K562 (cell line): Measurements from ENCODE around the gene RTN4. TPM values are rescaled to one million over a fixed set of nuclear protein-coding genes. Genes with fewer than 3 reads are reported as not detected.

Source experiments
- ATAC-seq: fragments of 200-7000 bp; cut with Tn5 transposase; 3 replicates; pipeline ENCODE4 v1.9.1; 2020; ENCODE audit warnings: moderate library complexity
- BruUV-seq: library from RNA; stranded (reverse); fragments of 400-500 nt; replicated peaks from 2 replicates; lab custom pipeline; 2021; lab: Mats Ljungman, UMichigan
- CTCF ChIA-PET: fragments of 300-600 bp; formaldehyde crosslinking; extraction: SDS; loops from one replicate; lab custom pipeline; 2021; ENCODE audit warnings: low intra/inter-chr PET ratio; lab: Yijun Ruan, JAX
- POLR2A ChIA-PET: fragments of 300-600, 350-650 bp; sonication (Branson Sonifier 250); formaldehyde crosslinking; extraction: SDS; loops from one replicate; lab custom pipeline; 2021; ENCODE audit warnings: antibody characterized with exemption, inconsistent platforms; lab: Yijun Ruan, JAX
- DNase-seq, 4 experiments: peaks; one replicate each; pipeline versions ENCODE4 v3.0.0 to v3.0.0-alpha.2; 2011 to 2018; ENCODE audit warnings: low spot score in 3 of 4, mixed read lengths in 3 of 4; ENCODE audit errors: extremely low read depth in 1 of 4
- FAIRE-seq: peaks from 2 replicates; lab custom pipeline; 2011; peaks lifted over from hg19 to GRCh38; lab: Jason Lieb, UNC
- H2AFZ ChIP-seq: 2 replicates; pipeline ENCODE4 v1.6.0; 2011; ENCODE audit warnings: low read depth, low read length, control low read depth, inconsistent platforms
- H3K27ac ChIP-seq: fragments of 200-600 bp; 3 replicates; pipeline ENCODE4 v1.8.0; 2011; ENCODE audit warnings: low read depth, mild to moderate bottlenecking, control low read depth, inconsistent platforms, low read length, moderate library complexity, mixed read lengths; ENCODE audit errors: extremely low read depth
- H3K27me3 ChIP-seq, 2 experiments: fragments of 300-600 bp in 1 of 2; 2 replicates in 1 of 2; 3 replicates in 1 of 2; pipeline versions ENCODE4 v1.6.0 to v1.8.0; 2011; ENCODE audit warnings: inconsistent platforms in 2 of 2, low read length in 2 of 2, mild to moderate bottlenecking in 1 of 2, mixed read lengths in 1 of 2, moderate library complexity in 1 of 2; ENCODE audit not compliant: control insufficient read depth in 2 of 2, insufficient read depth in 2 of 2
- H3K36me3 ChIP-seq: fragments of 300-600 bp; 3 replicates; pipeline ENCODE4 v1.8.0; 2011; ENCODE audit warnings: mild to moderate bottlenecking, low read length, inconsistent platforms; ENCODE audit not compliant: control insufficient read depth, insufficient read depth
- H3K4me1 ChIP-seq, 2 experiments: fragments of 200-600 bp in 1 of 2; replicated peaks in 1 of 2; 2 replicates in 1 of 2; 3 replicates in 1 of 2; pipeline versions ENCODE4 v1.5.1 to v1.8.0; 2011; ENCODE audit warnings: inconsistent platforms in 2 of 2, low read length in 2 of 2, mild to moderate bottlenecking in 1 of 2, mixed read lengths in 1 of 2, moderate library complexity in 1 of 2; ENCODE audit not compliant: control insufficient read depth in 2 of 2, insufficient read depth in 2 of 2
- H3K4me2 ChIP-seq: 2 replicates; pipeline ENCODE4 v1.6.1; 2011; ENCODE audit warnings: low read length, control low read depth, inconsistent platforms, mixed read lengths; ENCODE audit not compliant: insufficient read depth
- H3K4me3 ChIP-seq: fragments of 200-600 bp; sonication (generic), shearing (Covaris generic); 2 replicates; pipeline ENCODE4 v1.5.1; 2016; ENCODE audit warnings: control low read depth, inconsistent platforms
- H3K79me2 ChIP-seq: fragments of 200-600 bp; 3 replicates; pipeline ENCODE4 v1.8.0; 2011; ENCODE audit warnings: low read length, inconsistent platforms; ENCODE audit not compliant: control insufficient read depth, insufficient read depth
- H3K9ac ChIP-seq, 2 experiments: 2 replicates each; pipeline versions ENCODE4 v1.6.0 to v1.6.1; 2011; ENCODE audit warnings: low read depth in 2 of 2, low read length in 2 of 2, control low read depth in 1 of 2, inconsistent platforms in 1 of 2, mild to moderate bottlenecking in 1 of 2, mixed read lengths in 1 of 2; ENCODE audit not compliant: insufficient read depth in 1 of 2
- H3K9me1 ChIP-seq: one replicate; pipeline ENCODE4 v1.6.0; 2011; ENCODE audit warnings: inconsistent platforms, mild to moderate bottlenecking, low read length, moderate library complexity; ENCODE audit not compliant: control insufficient read depth, insufficient read depth
- H3K9me3 ChIP-seq: replicated peaks from 2 replicates; pipeline ENCODE4 v1.5.1; 2011; ENCODE audit warnings: low read depth, low read length, inconsistent platforms; ENCODE audit not compliant: control insufficient read depth, insufficient read depth
- H4K20me1 ChIP-seq: replicated peaks from 2 replicates; pipeline ENCODE4 v1.6.1; 2011; ENCODE audit warnings: low read length, inconsistent platforms, mixed read lengths; ENCODE audit not compliant: control insufficient read depth, insufficient read depth
- BACH1 ChIP-seq: fragments of 200-800 bp; sonication (Bioruptor generic); IDR thresholded peaks from 2 replicates; pipeline ENCODE4 v1.6.1; 2016; ENCODE audit warnings: missing genetic modification characterization, missing compliant biosample characterization
- C11orf30 ChIP-seq: fragments of 450-650 bp; IDR thresholded peaks from 2 replicates; pipeline ENCODE4 v1.6.1; 2016; ENCODE audit warnings: low read depth, mild to moderate bottlenecking
- EP300 ChIP-seq: IDR thresholded peaks from 2 replicates; pipeline ENCODE4 v1.6.1; 2012; ENCODE audit warnings: low read length, improper control_type of control experiment
- MAFF ChIP-seq: IDR thresholded peaks from 2 replicates; pipeline ENCODE4 v1.6.1; 2012; ENCODE audit warnings: low read length, improper control_type of control experiment
- MAFK ChIP-seq: IDR thresholded peaks from 2 replicates; pipeline ENCODE4 v1.6.1; 2011; ENCODE audit warnings: low read length, improper control_type of control experiment
- MEF2D ChIP-seq: conservative IDR thresholded peaks from 2 replicates; pipeline ENCODE4 v1.6.1; 2016; ENCODE audit warnings: low read depth, missing genetic modification characterization, missing compliant biosample characterization
- NUFIP1 ChIP-seq: fragments of 450-650 bp; IDR thresholded peaks from 2 replicates; pipeline ENCODE4 v1.6.1; 2018; ENCODE audit not compliant: partially characterized antibody
- RFX1 ChIP-seq: fragments of 450-650 bp; IDR thresholded peaks from 2 replicates; pipeline ENCODE4 v1.6.1; 2016; ENCODE audit warnings: mild to moderate bottlenecking, moderate library complexity
- SMARCA4 ChIP-seq: fragments of 450-650 bp; IDR thresholded peaks from 2 replicates; pipeline ENCODE4 v1.6.1; 2016
- SP1 ChIP-seq: sonication (generic); formaldehyde crosslinking; IDR thresholded peaks from 2 replicates; pipeline ENCODE4 v1.8.1; 2022; ENCODE audit warnings: mild to moderate bottlenecking, missing genetic modification reagents
- TAF9B ChIP-seq: fragments of 450-650 bp; IDR thresholded peaks from 2 replicates; pipeline ENCODE4 v1.6.1; 2018; ENCODE audit warnings: mild to moderate bottlenecking; ENCODE audit not compliant: partially characterized antibody
- TSHZ1 ChIP-seq: fragments of 250-450 bp; sonication (Bioruptor Pico); IDR thresholded peaks from 2 replicates; pipeline ENCODE4 v1.4.0; 2020; ENCODE audit warnings: mild to moderate bottlenecking, moderate library complexity
- VEZF1 ChIP-seq: fragments of 200-800 bp; sonication (Bioruptor generic); IDR thresholded peaks from 2 replicates; pipeline ENCODE4 v1.6.1; 2017; ENCODE audit warnings: missing genetic modification characterization, missing compliant biosample characterization
- ZNF175 ChIP-seq: fragments of 200-800 bp; sonication (Bioruptor generic); IDR thresholded peaks from 2 replicates; pipeline ENCODE4 v1.6.1; 2016; ENCODE audit warnings: low read depth, mild to moderate bottlenecking, missing genetic modification characterization, missing compliant biosample characterization
- ZNF23 ChIP-seq: fragments of 250-450 bp; sonication (Bioruptor Pico); IDR thresholded peaks from 2 replicates; pipeline ENCODE4 v1.4.0; 2020; ENCODE audit warnings: mild to moderate bottlenecking
- ZNF316 ChIP-seq: fragments of 450-650 bp; IDR thresholded peaks from 2 replicates; pipeline ENCODE4 v1.6.1; 2016
- ZNF384 ChIP-seq: IDR thresholded peaks from 2 replicates; pipeline ENCODE4 v1.6.1; 2012; ENCODE audit warnings: low read depth, low read length, improper control_type of control experiment
- WGBS: fragments of 100-300 bp; shearing (Covaris generic); methylation state at CpG from one replicate; pipeline ENCODE4 v1.1.6; 2016; ENCODE audit warnings: low coverage, mixed read lengths; ENCODE audit not compliant: insufficient coverage; ENCODE audit errors: missing lambda C conversion rate; 5-methylcytosine and 5-hydroxymethylcytosine counted together
- in situ Hi-C: fragments of 300-500 bp; cut with MboI; formaldehyde crosslinking; loops from 4 replicates; pipeline ENCODE4 v1.15.0; 2018; ENCODE audit warnings: inconsistent platforms, mixed read lengths
- intact Hi-C: fragments of 100-400 bp; cut with micrococcal nuclease; formaldehyde crosslinking; loops from 2 replicates; pipeline ENCODE4 v1.14.2; 2022
- polyA plus RNA-seq, 8 experiments: library from polyadenylated mRNA; depleted of rRNA in 4 of 8; stranded (reverse) in 5 of 8; unstranded in 3 of 8; fragments of >200 nt; fragmentation: Nextera tagmentation in 2 of 8; fragmentation: Illumina TruSeq in 1 of 8; extraction: Ambion mirVana in 2 of 8; extraction: Trizol in 1 of 8; gene quantifications; 2 replicates each; pipeline versions ENCODE4 v1.2.1 to v1.2.3, GENCODE V29; 2011 to 2014; ENCODE audit warnings: inconsistent platforms in 1 of 8, missing spikeins in 1 of 8
- total RNA-seq, 7 experiments: library from RNA; depleted of rRNA in 6 of 7; stranded (reverse); fragments of >200 nt in 6 of 7; fragmentation: Illumina TruSeq in 2 of 7; extraction: Trizol in 2 of 7; gene quantifications; 2 replicates each; pipeline versions ENCODE4 v1.2.1 to v1.2.3, GENCODE V29; 2011 to 2021; ENCODE audit warnings: low replicate concordance in 1 of 7
- TF ChIP-seq, protein P1 (sequence below), 2 experiments: fragments of 450-650 bp in 1 of 2; sonication (generic) in 1 of 2; formaldehyde crosslinking in 1 of 2; IDR thresholded peaks in 1 of 2; conservative IDR thresholded peaks in 1 of 2; 2 replicates each; pipeline versions ENCODE4 v1.6.1 to v1.8.1; 2016 to 2023; ENCODE audit warnings: mild to moderate bottlenecking in 2 of 2, moderate library complexity in 2 of 2, inconsistent platforms in 1 of 2, missing genetic modification reagents in 1 of 2

RTN4 gene
- total and polyA plus RNA-seq, 9 of the 15 experiments (the other 6 are each of a cell fraction or from before 2014, with no cell fraction given), result 73.0 to 248 (median 116) TPM

- TSS peak; percentile 90 for BruUV-seq
- Histone ChIP-seq H4K20me1 (no peaks in the 10 kb centered on the region), H3K4me1 (peaks cover 35 to 52% of the 10 kb centered on the region in 2 experiments), H3K27ac (peak overlapping the region; percentile 93), H3K9me3 (no peaks in the 10 kb centered on the region), H3K27me3 (no peaks in the 10 kb centered on the region; a peak in 1 of 5 replicates), H3K4me2 (peak overlapping the region; percentile 71), H3K9me1 (no peaks in the 10 kb centered on the region), H3K4me3 (no peak overlapping the region), H3K36me3 (no peaks in the 10 kb centered on the region), H2AFZ (peak overlapping the region; percentile 90), H3K9ac (peak overlapping the region in 1 of 2 experiments; percentile 78; a peak in 2 of 4 replicates), H3K79me2 (no peaks in the 10 kb centered on the region)
- ATAC-seq (peak; percentile 25), FAIRE-seq (peak; percentile 49), DNase-seq (peak in 3 of 4 experiments; percentile 28 to 32 (median 32))
- POLR2A ChIA-PET, result interaction anchor here (0.9 to 2.7 kb wide), 13 partner anchors 7 to 268 kb away, joined by 3 to 16 read pairs (median 5); no protein-coding TSS in a partner anchor
- CTCF ChIA-PET, result no interaction called here
- WGBS, result 14% methylated on average over 2 of the region's 2 CpGs
- in situ Hi-C loops, result no loop called here
- intact Hi-C loops, result no loop called here
- TF ChIP-seq TAF9B (peak; percentile 19), SP1 (CRISPR knock-in tag) (peak; percentile 15; the same call in 1 of the 2 replicates), C11orf30 (peak; percentile 77), RFX1 (peak; percentile 76), VEZF1 (CRISPR knock-in tag) (peak; percentile 18; the same call in 1 of the 2 replicates), ZNF316 (peak; percentile 61), MAFF (peak; percentile 35; the same call in 1 of the 2 replicates), SMARCA4 (0 out of 2 replicates have a peak, but pooled peaks have one; percentile 2), NUFIP1 (no peak), MAFK (peak; percentile 54; the same call in 1 of the 2 replicates), ZNF175 (peak; percentile 80), TSHZ1 (CRISPR knock-in tag) (no peak), ZNF384 (0 out of 2 replicates have a peak, but pooled peaks have one; percentile 40), ZNF23 (no peak), EP300 (peak; percentile 15; the same call in 1 of the 2 replicates), BACH1 (tag) (peak; percentile 52; the same call in 1 of the 2 replicates), MEF2D (tag) (0 out of 2 replicates have a peak, but pooled peaks have one; percentile 0)
- TF ChIP-seq, protein P1, sequence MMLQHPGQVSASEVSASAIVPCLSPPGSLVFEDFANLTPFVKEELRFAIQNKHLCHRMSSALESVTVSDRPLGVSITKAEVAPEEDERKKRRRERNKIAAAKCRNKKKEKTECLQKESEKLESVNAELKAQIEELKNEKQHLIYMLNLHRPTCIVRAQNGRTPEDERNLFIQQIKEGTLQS (IDR thresholded peaks at IDR 0.05), result 0 out of 2 replicates have a peak, but pooled peaks have one; percentile 9
- TF ChIP-seq, protein P1 (CRISPR knock-in tag; conservative IDR thresholded peaks at IDR 0.05), result no peak
These were observed 94.1 kb downstream of the RTN4 start for GRCh38 chr2:54956111-54956627.
